Activated T-helper 1 cell treated with Interleukin-2 at 50 U/mL for 16 hours (primary cell): ENCODE results near the gene PRLR.
"Not testable (repeated sequence)": the region's sequence is repeated elsewhere in the genome, so short reads cannot be mapped to it uniquely, and the experiment has no call there.

Source experiments
- DNase-seq: peaks from one replicate; pipeline ENCODE4 v3.0.0-alpha.2; 2020; ENCODE audit warnings: low read depth

PRLR gene

GRCh38 chr5:35230038-35230611, at the start of gene PRLR:
TSS of gene PRLR (minus strand) at chr5:35230487. CDS start at chr5:35089620, 140,867 bp downstream.
- DNase-seq: no peak

- no peak for DNase-seq
Measured at GRCh38 chr5:35274839-35275509, 44.7 kb upstream of the PRLR start.

GRCh38 chr5:35269006-35269405, 38.7 kb upstream of the PRLR start:
- no peak for DNase-seq

GRCh38 chr5:35266276-35266675, 36.0 kb upstream of the PRLR start:
- DNase-seq: no peak

- DNase-seq: no peak
Measured at GRCh38 chr5:35264509-35264908, 34.2 kb upstream of the PRLR start.

GRCh38 chr5:35263266-35263877, 33.1 kb upstream of the PRLR start:
- no peak for DNase-seq

GRCh38 chr5:35253582-35253981, 23.3 kb upstream of the PRLR start:
- DNase-seq: no peak

- no peak for DNase-seq
Measured at GRCh38 chr5:35252963-35253362, 22.7 kb upstream of the PRLR start.

GRCh38 chr5:35248843-35249780, 18.8 kb upstream of the PRLR start:
- DNase-seq: no peak

GRCh38 chr5:35247648-35248034, 17.4 kb upstream of the PRLR start:
- DNase-seq: no peak

- no peak for DNase-seq
Measured at GRCh38 chr5:35246900-35247647, 16.8 kb upstream of the PRLR start.

- no peak for DNase-seq
Measured at GRCh38 chr5:35246411-35246810, 16.1 kb upstream of the PRLR start.

- DNase-seq: not testable (repeated sequence)
Measured at GRCh38 chr5:35245371-35245770, 15.1 kb upstream of the PRLR start.

GRCh38 chr5:35244171-35244570, 13.9 kb upstream of the PRLR start:
- DNase-seq: no peak

GRCh38 chr5:35242702-35243258, 12.5 kb upstream of the PRLR start:
- DNase-seq: no peak

GRCh38 chr5:35240892-35241291, 10.6 kb upstream of the PRLR start:
- no peak for DNase-seq

- DNase-seq: no peak
Measured at GRCh38 chr5:35239911-35240610, 9.8 kb upstream of the PRLR start.

- DNase-seq: no peak
Measured at GRCh38 chr5:35239476-35239875, 9.2 kb upstream of the PRLR start.

- DNase-seq: no peak
Measured at GRCh38 chr5:35237580-35238376, 7.5 kb upstream of the PRLR start.

GRCh38 chr5:35236770-35237169, 6.5 kb upstream of the PRLR start:
- no peak for DNase-seq
